ENCODE measurements around the gene GBF1. TPM values are rescaled to one million over a fixed set of nuclear protein-coding genes. Genes with fewer than 3 reads are reported as not detected.

The GBF1 gene
- total and polyA plus RNA-seq, 10 of the 15 experiments (the other 5 are each of a cell fraction or from before 2014, with no cell fraction given) = 0.82 to 42.0 (median 21.8) TPM

- intact Hi-C loops (cut with micrococcal nuclease; ENCODE audit: unreplicated experiment) = no loop called here
These were observed 44.5 kb downstream of the GBF1 start for GRCh38 chr10:102289840-102290239.

More at GRCh38 chr10:102289840-102290239, 44.5 kb downstream of the GBF1 start:
- FAIRE-seq (no peak), ATAC-seq (no peak), DNase-seq (ENCODE audit: low read depth, low spot score) (no peak)
- H3K4me1 ChIP-seq (ENCODE audit: control insufficient read depth, insufficient read depth, low read length) = no peaks in the 10 kb centered on the region; the same call in 1 of the 2 replicates
- H3K4me3 ChIP-seq = no peak overlapping the region
- BruUV-seq (replicated peaks) = no TSS peak
- 100% methylated on average over 3 of the region's 3 CpGs for WGBS (ENCODE audit: insufficient coverage, insufficient replicate concordance, low lambda C conversion rate, missing lambda C conversion rate)
- POLR2A ChIA-PET = interaction anchor here (0.6 to 1.3 kb wide), 3 partner anchors 19 to 1063 kb away, joined by 4 to 5 read pairs (median 4); no protein-coding TSS in a partner anchor
- TF ChIP-seq TCF3 (IDR thresholded peaks at IDR 0.05; ENCODE audit: borderline replicate concordance, insufficient read depth, low read depth, low read length) (no peak), MYC (IDR thresholded peaks at IDR 0.05; ENCODE audit: insufficient read depth, insufficient read length, insufficient replicate concordance, low read length, severe bottlenecking) (no peak), CHD2 (IDR thresholded peaks at IDR 0.05; ENCODE audit: borderline replicate concordance, low read depth, low read length) (no peak), SUPT20H (IDR thresholded peaks at IDR 0.05; ENCODE audit: borderline replicate concordance, control insufficient read depth, low read depth, low read length) (no peak), ZNF274 (IDR thresholded peaks at IDR 0.05; ENCODE audit: insufficient read depth, insufficient read length) (no peak), E2F4 (IDR thresholded peaks at IDR 0.05; ENCODE audit: low read depth, low read length) (no peak), MAX (IDR thresholded peaks at IDR 0.05; ENCODE audit: low read depth, low read length) (no peak), WRNIP1 (IDR thresholded peaks at IDR 0.05; ENCODE audit: borderline replicate concordance, low read depth, low read length) (no peak), MYB (IDR thresholded peaks at IDR 0.05; ENCODE audit: borderline replicate concordance, low read depth, low read length) (no peak), EZH2 (IDR thresholded peaks at IDR 0.05; ENCODE audit: borderline replicate concordance, control insufficient read depth, low read depth, low read length) (no peak), RUNX3 (IDR thresholded peaks at IDR 0.05; ENCODE audit: low read length) (no peak), GATAD2B (conservative IDR thresholded peaks at IDR 0.05; ENCODE audit: low read depth) (no peak), NKRF (conservative IDR thresholded peaks at IDR 0.05) (no peak)
- SMC1A ChIA-PET (ENCODE audit: uncharacterized antibody, unreplicated experiment) = interaction anchor here (1.5 kb wide), 1 partner anchor 46 kb away, joined by 4 read pairs; no protein-coding TSS in a partner anchor
- H3K27me3 ChIP-seq (replicated peaks in 1 of 2; ENCODE audit: control insufficient read depth in 2 of 2, insufficient read depth in 2 of 2, low read length in 1 of 2) = no peaks in the 10 kb centered on the region
- H3K9ac ChIP-seq (ENCODE audit: control insufficient read depth, insufficient read depth, low read length) = no peak overlapping the region
- H3K79me2 ChIP-seq (ENCODE audit: control insufficient read depth, insufficient read depth, low read length) = peaks cover 21% of the 10 kb centered on the region
- no peaks in the 10 kb centered on the region; a peak in 1 of 4 replicates for H3K36me3 ChIP-seq (ENCODE audit: control insufficient read depth in 2 of 2, insufficient read depth in 2 of 2, low read length in 1 of 2)
- no peaks in the 10 kb centered on the region for H3K9me3 ChIP-seq (replicated peaks; ENCODE audit: control insufficient read depth, insufficient read depth, low read length)
- RAD21 ChIA-PET (ENCODE audit: unreplicated experiment) = interaction anchor here (1.2 kb wide), 1 partner anchor 294 kb away, joined by 3 read pairs; no protein-coding TSS in a partner anchor
- no peak overlapping the region for H2AFZ ChIP-seq (ENCODE audit: control insufficient read depth, low read depth, low read length)
- H3K27ac ChIP-seq (ENCODE audit: control insufficient read depth, insufficient read depth) = no peak overlapping the region
- CTCF ChIA-PET = interaction anchor here (2.2 kb wide), 1 partner anchor 61 kb away, joined by 8 read pairs; no protein-coding TSS in a partner anchor
- in situ Hi-C loops (cut with MboI) = no loop called here
- H4K20me1 ChIP-seq (ENCODE audit: control insufficient read depth, insufficient read depth) = no peaks in the 10 kb centered on the region
- no peak overlapping the region for H3K4me2 ChIP-seq (ENCODE audit: control insufficient read depth, insufficient read depth)

Data from GM12878 (cell line).